Smooth muscle cell of the brain vasculature (primary cell): ENCODE results near the gene MLPH.
A peak's percentile ranks its signal among the peaks of the same experiment; 100 is the strongest.
"Not testable (repeated sequence)": the region's sequence is repeated elsewhere in the genome, so short reads cannot be mapped to it uniquely, and the experiment has no call there.

ENCODE experiments used
- DNase-seq: peaks from one replicate; pipeline ENCODE4 v3.0.0-alpha.2; 2012; ENCODE audit warnings: low read depth, low spot score

Gene MLPH

GRCh38 chr2:237457388-237457941, 29.6 kb upstream of the MLPH start:
- no peak for DNase-seq

- no peak for DNase-seq
These were observed 28.5 kb upstream of the MLPH start for GRCh38 chr2:237458519-237458918.

GRCh38 chr2:237459226-237459625, 27.8 kb upstream of the MLPH start:
- DNase-seq = no peak

GRCh38 chr2:237459741-237460174, 27.3 kb upstream of the MLPH start:
- DNase-seq = no peak

- no peak for DNase-seq
These were observed 22.2 kb upstream of the MLPH start for GRCh38 chr2:237464757-237465391.

- no peak for DNase-seq
These were observed 21.4 kb upstream of the MLPH start for GRCh38 chr2:237465515-237466148.

GRCh38 chr2:237466211-237466610, 20.8 kb upstream of the MLPH start:
- DNase-seq = no peak

- no peak for DNase-seq
These were observed 19.4 kb upstream of the MLPH start for GRCh38 chr2:237467447-237468179.

- DNase-seq = not testable (repeated sequence)
These were observed 17.6 kb upstream of the MLPH start for GRCh38 chr2:237469410-237469809.

- DNase-seq = no peak
These were observed 17.2 kb upstream of the MLPH start for GRCh38 chr2:237469849-237470248.

GRCh38 chr2:237470914-237471313, 16.1 kb upstream of the MLPH start:
- no peak for DNase-seq

GRCh38 chr2:237471438-237472186, 15.4 kb upstream of the MLPH start:
- DNase-seq = no peak

- no peak for DNase-seq
These were observed 14.8 kb upstream of the MLPH start for GRCh38 chr2:237472187-237472712.

GRCh38 chr2:237472909-237473877, 13.9 kb upstream of the MLPH start:
- DNase-seq = no peak

GRCh38 chr2:237473878-237474441, 13.1 kb upstream of the MLPH start:
- no peak for DNase-seq

- no peak for DNase-seq
These were observed 12.6 kb upstream of the MLPH start for GRCh38 chr2:237474442-237474911.

GRCh38 chr2:237474931-237475703, 11.9 kb upstream of the MLPH start:
- peak; percentile 82 for DNase-seq

GRCh38 chr2:237475704-237476141, 11.3 kb upstream of the MLPH start:
- DNase-seq = no peak

- no peak for DNase-seq
These were observed 9.0 kb upstream of the MLPH start for GRCh38 chr2:237478095-237478494.
